H7 (cell line): ENCODE data around the gene SKI. TPM values are rescaled to one million over a fixed set of nuclear protein-coding genes. Genes with fewer than 3 reads are reported as not detected.

Source experiments
- DNase-seq: peaks from one replicate; pipeline ENCODE4 v3.0.0; 2012
- H3K27me3 ChIP-seq: 2 replicates; pipeline ENCODE4 v1.6.0; 2011; ENCODE audit warnings: mild to moderate bottlenecking, low read length; ENCODE audit not compliant: control insufficient read depth, insufficient read depth
- H3K36me3 ChIP-seq: replicated peaks from 2 replicates; pipeline ENCODE4 v1.5.1; 2011; ENCODE audit warnings: low read length; ENCODE audit not compliant: control insufficient read depth, insufficient read depth
- H3K4me3 ChIP-seq: 2 replicates; pipeline ENCODE4 v1.5.1; 2011; ENCODE audit warnings: low read depth, mild to moderate bottlenecking, control low read depth, low read length, moderate library complexity; ENCODE audit not compliant: insufficient read depth
- total RNA-seq: library from RNA; depleted of rRNA; stranded (reverse); fragments of >200 nt; shearing (Covaris generic); gene quantifications from 2 replicates; pipeline ENCODE4 v1.2.3, GENCODE V29; 2014; rRNA removed

SKI gene
- total RNA-seq, 1 experiment from 2014 or later: 29.2 TPM

DNA sequence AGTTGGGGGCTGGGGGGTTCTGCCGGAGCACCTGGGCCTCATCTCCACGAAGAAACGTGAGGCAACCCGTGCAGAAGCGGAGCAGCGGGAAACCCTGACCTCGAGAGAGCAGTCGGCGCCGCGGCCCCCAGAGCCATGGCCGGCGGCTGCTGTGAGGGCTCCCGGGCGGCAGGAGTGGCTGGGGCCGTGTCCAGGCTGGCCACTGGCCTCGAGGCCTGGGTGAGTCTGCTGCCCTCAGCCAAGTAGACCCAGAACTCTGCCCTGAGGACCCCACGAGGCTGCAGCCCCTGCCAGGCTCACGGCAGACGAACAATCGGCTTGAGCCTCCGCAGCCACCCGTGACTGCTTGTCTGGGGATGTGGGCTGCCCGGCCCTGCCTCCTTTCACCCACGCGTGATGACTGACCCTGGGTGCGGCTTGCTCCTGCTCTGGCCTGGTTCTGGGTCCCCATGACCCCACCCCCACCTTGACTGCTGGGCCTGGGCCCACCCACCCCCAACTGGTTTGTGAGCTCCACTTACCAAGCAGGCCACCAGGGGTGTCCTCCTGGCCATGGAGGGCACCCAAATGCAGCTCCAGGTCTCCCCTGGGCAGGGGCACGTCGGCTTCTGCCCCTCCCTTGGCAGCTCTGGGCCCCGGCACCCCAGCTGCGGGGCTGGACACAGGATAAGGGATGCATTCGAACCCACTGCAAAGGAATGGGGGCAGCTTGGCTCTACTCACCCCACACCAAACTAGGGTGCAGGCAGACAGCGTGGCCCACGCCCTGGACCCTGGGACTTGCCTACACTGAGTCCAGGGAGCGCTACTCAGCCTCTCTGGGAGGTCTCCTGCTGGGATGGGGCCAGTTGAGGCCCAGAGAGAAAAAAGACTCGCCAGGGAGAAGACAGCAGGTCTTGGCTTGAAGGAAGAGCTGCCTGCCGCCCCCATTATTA, 129.1 kb downstream of the SKI start:
- H3K36me3 ChIP-seq: no peaks in the 10 kb centered on the region
- H3K27me3 ChIP-seq: no peaks in the 10 kb centered on the region
- DNase-seq: no peak

DNA sequence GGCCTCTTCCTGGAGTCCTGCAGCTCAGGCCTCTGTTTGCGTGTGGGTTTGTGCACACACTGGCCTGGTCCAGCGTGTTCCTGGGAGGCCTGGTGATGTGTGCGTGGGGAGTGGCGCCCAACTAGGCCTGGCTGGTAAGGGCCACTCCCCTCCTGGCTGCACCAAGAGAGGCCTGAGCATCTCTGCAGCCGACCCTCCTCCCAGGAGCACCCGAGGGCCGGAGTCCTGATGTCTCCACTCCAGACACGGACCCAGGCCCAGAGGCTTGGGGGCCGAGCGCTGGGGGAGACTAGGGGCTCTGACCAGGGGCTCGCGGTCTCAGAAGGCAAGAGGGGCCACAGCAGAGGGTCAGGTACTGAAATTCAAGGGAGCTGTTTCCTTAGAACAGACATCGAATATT, 130.0 kb downstream of the SKI start:
- DNase-seq: no peak
- H3K27me3 ChIP-seq: no peaks in the 10 kb centered on the region
- H3K4me3 ChIP-seq: no peak overlapping the region
- H3K36me3 ChIP-seq: no peaks in the 10 kb centered on the region

More for the DNA sequence above, 129.1 kb downstream of the SKI start:
- H3K4me3 ChIP-seq: no peak overlapping the region

DNA sequence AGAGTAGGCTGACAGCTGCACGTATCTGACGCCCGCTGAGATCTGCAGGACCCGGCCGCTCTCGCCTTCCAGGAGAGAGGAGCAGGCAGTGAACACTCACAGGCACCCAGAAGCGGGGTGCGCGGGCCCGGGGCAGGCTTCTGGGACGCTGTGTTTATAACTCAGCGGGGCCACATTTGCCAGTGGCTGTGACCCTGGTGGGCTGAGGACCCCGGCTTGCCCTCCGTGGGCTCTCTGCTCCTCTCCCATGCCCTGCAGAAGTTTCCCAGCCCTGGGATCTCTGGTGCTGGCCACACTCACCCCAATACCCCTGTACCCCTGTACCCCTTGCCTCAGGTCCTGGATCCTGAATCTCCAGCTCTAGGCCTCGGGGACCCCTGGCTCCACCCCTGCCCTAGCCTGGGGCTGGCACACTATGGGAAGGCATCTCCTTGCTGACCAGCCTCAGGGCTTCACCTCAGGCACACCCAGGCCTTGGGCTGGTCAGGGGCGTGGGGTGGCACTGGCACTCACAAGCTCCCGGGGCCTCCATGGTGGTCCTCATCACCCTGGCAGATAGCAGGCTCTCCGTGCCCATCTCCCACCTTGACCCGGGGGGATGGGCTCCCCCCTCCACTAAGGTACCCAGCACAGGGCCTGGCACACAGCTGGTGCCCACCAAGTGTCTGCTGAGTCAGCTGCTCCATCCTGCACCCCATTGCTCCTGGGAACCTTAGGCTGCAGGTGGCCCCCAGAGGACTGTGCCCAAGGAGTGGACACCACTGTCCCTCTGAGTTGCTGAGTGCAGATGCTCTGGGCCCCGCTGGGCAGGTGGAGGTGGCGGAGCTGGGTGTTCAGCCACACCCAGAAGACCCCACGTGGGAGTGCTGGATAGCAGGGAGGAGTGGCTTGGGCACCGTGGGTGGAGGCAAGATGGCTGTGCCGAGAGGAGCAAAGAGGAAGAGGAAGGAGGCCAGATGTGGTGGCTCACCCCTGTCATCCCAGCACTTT, 130.8 kb downstream of the SKI start:
- no peaks in the 10 kb centered on the region for H3K36me3 ChIP-seq
- no peaks in the 10 kb centered on the region for H3K27me3 ChIP-seq
- DNase-seq: no peak
- H3K4me3 ChIP-seq: no peak overlapping the region

Other genes starting within 250 kb of the SKI start
- gene CFAP74, start 224.5 kb upstream of the SKI start, total RNA-seq: not detected in 2 replicates
- 2.7 and 5.1 TPM in 2 replicates for gene GABRD, start 209.0 kb upstream of the SKI start, total RNA-seq
- gene PRKCZ, start 177.9 kb upstream of the SKI start, total RNA-seq: 38.5 and 41.8 TPM in 2 replicates
- gene FAAP20, start 33.5 kb upstream of the SKI start, total RNA-seq: 60.5 and 69.9 TPM in 2 replicates
- 12.7 and 14.3 TPM in 2 replicates for gene MORN1, start 163.2 kb downstream of the SKI start, total RNA-seq
- 95.4 and 133 TPM in 2 replicates for gene RER1, start 163.5 kb downstream of the SKI start, total RNA-seq
- gene PEX10, start 184.2 kb downstream of the SKI start, total RNA-seq: 75.9 and 89.6 TPM in 2 replicates
- gene PLCH2, start 248.0 kb downstream of the SKI start, total RNA-seq: 0.24 and 0.37 TPM in 2 replicates